Neural progenitor cell (in vitro differentiated cells): Measurements from ENCODE around the gene CEP95. TPM values are rescaled to one million over a fixed set of nuclear protein-coding genes. Genes with fewer than 3 reads are reported as not detected.
A peak's percentile ranks its signal among the peaks of the same experiment; 100 is the strongest.

ENCODE experiments used
- DNase-seq: peaks from one replicate; pipeline ENCODE4 v3.0.0-alpha.2; 2016; ENCODE audit warnings: low spot score
- H2AFZ ChIP-seq: fragments of 200-600 bp; sonication (generic); replicated peaks from 2 replicates; pipeline ENCODE4 v1.6.1; 2016; ENCODE audit warnings: antibody characterized with exemption
- H3F3A ChIP-seq: fragments of 200-600 bp; sonication (generic); 2 replicates; pipeline ENCODE4 v1.6.1; 2016; ENCODE audit warnings: antibody characterized with exemption, low read depth
- H3K27ac ChIP-seq: fragments of 200-600 bp; sonication (generic); 2 replicates; pipeline ENCODE4 v1.5.1; 2016; ENCODE audit warnings: mild to moderate bottlenecking
- H3K27me3 ChIP-seq: fragments of 200-600 bp; sonication (generic); 2 replicates; pipeline ENCODE4 v1.6.1; 2016; ENCODE audit warnings: mild to moderate bottlenecking, moderate library complexity
- H3K36me3 ChIP-seq: fragments of 200-600 bp; sonication (generic); 2 replicates; pipeline ENCODE4 v1.5.1; 2016
- H3K4me1 ChIP-seq: fragments of 200-600 bp; sonication (generic); 2 replicates; pipeline ENCODE4 v1.6.1; 2016; ENCODE audit warnings: mixed run types
- H3K4me2 ChIP-seq: fragments of 200-600 bp; sonication (generic); 2 replicates; pipeline ENCODE4 v1.6.1; 2016
- H3K4me3 ChIP-seq: fragments of 200-600 bp; sonication (generic); 2 replicates; pipeline ENCODE4 v1.5.1; 2016
- H3K79me2 ChIP-seq: fragments of 200-600 bp; sonication (generic); 2 replicates; pipeline ENCODE4 v1.6.1; 2016; ENCODE audit warnings: low read depth
- H3K9ac ChIP-seq: fragments of 200-600 bp; sonication (generic); 2 replicates; pipeline ENCODE4 v1.6.1; 2016
- H3K9me3 ChIP-seq: fragments of 200-600 bp; sonication (generic); 2 replicates; pipeline ENCODE4 v1.5.1; 2016; ENCODE audit warnings: low read depth
- H4K20me1 ChIP-seq: fragments of 200-600 bp; sonication (generic); 2 replicates; pipeline ENCODE4 v1.6.1; 2016; ENCODE audit warnings: low read depth
- H3K27ac Mint-ChIP-seq: 3 replicates; pipeline ENCODE4 v1.8.0; 2021; ENCODE audit warnings: mixed read lengths
- H3K27me3 Mint-ChIP-seq: 2 replicates; pipeline ENCODE4 v1.8.0; 2022; ENCODE audit warnings: low read depth, mild to moderate bottlenecking, inconsistent platforms, moderate library complexity, mixed read lengths; ENCODE audit not compliant: insufficient read depth
- H3K36me3 Mint-ChIP-seq: 3 replicates; pipeline ENCODE4 v1.8.0; 2021; ENCODE audit warnings: mixed read lengths
- H3K4me1 Mint-ChIP-seq: 3 replicates; pipeline ENCODE4 v1.8.0; 2021; ENCODE audit warnings: mixed read lengths
- H3K4me3 Mint-ChIP-seq: 3 replicates; pipeline ENCODE4 v1.8.0; 2021; ENCODE audit warnings: mild to moderate bottlenecking, moderate library complexity, mixed read lengths
- H3K9me3 Mint-ChIP-seq: 3 replicates; pipeline ENCODE4 v1.8.0; 2020; ENCODE audit warnings: mixed read lengths
- EZH2 ChIP-seq: fragments of 200-600 bp; sonication (generic); IDR thresholded peaks from 2 replicates; pipeline ENCODE4 v1.6.1; 2017; ENCODE audit warnings: antibody characterized with exemption, mild to moderate bottlenecking, moderate library complexity
- EZH2phosphoT487 ChIP-seq: fragments of 200-600 bp; sonication (generic); IDR thresholded peaks from 2 replicates; pipeline ENCODE4 v1.6.1; 2017; ENCODE audit warnings: antibody characterized with exemption
- total RNA-seq: library from RNA; depleted of rRNA; stranded (reverse); fragments of >200 nt; gene quantifications from 2 replicates; pipeline ENCODE4 v1.2.3, GENCODE V29; 2015; ENCODE audit warnings: low replicate concordance
- TF ChIP-seq, protein P1 (sequence below): fragments of 200-600 bp; sonication (generic); IDR thresholded peaks from 2 replicates; pipeline ENCODE4 v1.5.1; 2017; ENCODE audit warnings: antibody characterized with exemption, mild to moderate bottlenecking

The CEP95 gene
- total RNA-seq, 1 donor from 2014 or later, result 76.9 TPM

DNA sequence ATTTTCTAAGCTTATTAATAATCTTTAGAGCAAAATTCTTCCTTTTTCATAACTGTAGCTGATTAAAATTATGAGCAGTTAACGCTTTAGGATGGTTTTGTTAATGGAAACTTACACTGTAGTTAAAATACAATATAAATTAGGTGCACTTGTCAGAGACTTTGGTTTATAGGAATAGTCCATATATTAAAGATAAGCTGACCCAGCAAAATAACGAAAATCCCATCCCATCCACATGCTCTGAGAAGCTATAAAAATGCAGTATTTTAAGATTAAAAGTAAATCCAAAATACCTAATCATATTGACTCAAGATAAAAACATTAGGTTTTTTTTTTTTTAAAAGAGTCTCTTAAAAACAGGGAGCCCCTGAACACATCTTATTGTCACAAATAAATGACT is 38.0 kb downstream of the CEP95 start:
- Histone ChIP-seq H3K79me2 (no peaks in the 10 kb centered on the region), H3K27me3 (no peaks in the 10 kb centered on the region), H3F3A (peaks cover 9% of the 10 kb centered on the region), H3K4me1 (peaks cover 5% of the 10 kb centered on the region), H3K27ac (no peak overlapping the region), H3K9me3 (no peaks in the 10 kb centered on the region), H3K4me3 (no peak overlapping the region), H3K36me3 (no peaks in the 10 kb centered on the region), H3K9ac (no peak overlapping the region), H2AFZ (no peak overlapping the region), H4K20me1 (no peaks in the 10 kb centered on the region), H3K4me2 (no peak overlapping the region)
- Mint-ChIP-seq H3K4me1 (no peaks in the 10 kb centered on the region), H3K27me3 (peaks cover 2% of the 10 kb centered on the region), H3K9me3 (no peaks in the 10 kb centered on the region), H3K36me3 (peaks cover 15% of the 10 kb centered on the region), H3K4me3 (no peak overlapping the region), H3K27ac (no peak overlapping the region)
- TF ChIP-seq EZH2phosphoT487 (no peak), EZH2 (no peak)
- TF ChIP-seq, protein P1, sequence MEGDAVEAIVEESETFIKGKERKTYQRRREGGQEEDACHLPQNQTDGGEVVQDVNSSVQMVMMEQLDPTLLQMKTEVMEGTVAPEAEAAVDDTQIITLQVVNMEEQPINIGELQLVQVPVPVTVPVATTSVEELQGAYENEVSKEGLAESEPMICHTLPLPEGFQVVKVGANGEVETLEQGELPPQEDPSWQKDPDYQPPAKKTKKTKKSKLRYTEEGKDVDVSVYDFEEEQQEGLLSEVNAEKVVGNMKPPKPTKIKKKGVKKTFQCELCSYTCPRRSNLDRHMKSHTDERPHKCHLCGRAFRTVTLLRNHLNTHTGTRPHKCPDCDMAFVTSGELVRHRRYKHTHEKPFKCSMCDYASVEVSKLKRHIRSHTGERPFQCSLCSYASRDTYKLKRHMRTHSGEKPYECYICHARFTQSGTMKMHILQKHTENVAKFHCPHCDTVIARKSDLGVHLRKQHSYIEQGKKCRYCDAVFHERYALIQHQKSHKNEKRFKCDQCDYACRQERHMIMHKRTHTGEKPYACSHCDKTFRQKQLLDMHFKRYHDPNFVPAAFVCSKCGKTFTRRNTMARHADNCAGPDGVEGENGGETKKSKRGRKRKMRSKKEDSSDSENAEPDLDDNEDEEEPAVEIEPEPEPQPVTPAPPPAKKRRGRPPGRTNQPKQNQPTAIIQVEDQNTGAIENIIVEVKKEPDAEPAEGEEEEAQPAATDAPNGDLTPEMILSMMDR, result no peak
- no peak for DNase-seq

DNA sequence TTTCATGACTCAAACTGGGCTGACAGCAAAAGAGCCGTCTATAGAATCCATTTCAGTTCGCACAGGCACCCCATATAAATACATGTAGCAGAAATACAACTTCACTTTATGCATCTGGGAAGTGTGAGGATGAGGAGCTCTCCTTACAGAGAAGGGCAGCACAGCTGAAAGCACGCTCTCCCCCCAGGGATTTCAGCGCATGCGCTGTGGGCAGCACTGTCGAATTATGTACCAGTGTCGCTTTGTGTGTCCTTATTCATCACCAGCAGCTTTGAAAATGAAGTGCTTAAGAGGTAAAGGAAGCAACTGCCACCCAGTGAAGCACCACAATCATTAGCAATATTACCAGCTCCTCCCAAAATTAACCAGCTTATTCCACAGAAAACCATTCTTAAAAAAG is 39.9 kb downstream of the CEP95 start:
- no peaks in the 10 kb centered on the region for H3K4me1 Mint-ChIP-seq
- H3K36me3 Mint-ChIP-seq, result peaks cover 18% of the 10 kb centered on the region
- H3K9me3 Mint-ChIP-seq, result no peaks in the 10 kb centered on the region
- peaks cover 2% of the 10 kb centered on the region for H3K27me3 Mint-ChIP-seq
- Histone ChIP-seq H3K27ac (no peak overlapping the region), H4K20me1 (no peaks in the 10 kb centered on the region), H3K4me1 (peaks cover 5% of the 10 kb centered on the region), H3K4me3 (no peak overlapping the region), H3K9ac (no peak overlapping the region), H3K9me3 (no peaks in the 10 kb centered on the region), H2AFZ (no peak overlapping the region), H3F3A (peaks cover 9% of the 10 kb centered on the region), H3K36me3 (no peaks in the 10 kb centered on the region), H3K27me3 (no peaks in the 10 kb centered on the region), H3K4me2 (no peak overlapping the region), H3K79me2 (no peaks in the 10 kb centered on the region)
- no peak overlapping the region for H3K27ac Mint-ChIP-seq
- DNase-seq, result no peak
- TF ChIP-seq, protein P1, result no peak
- TF ChIP-seq EZH2phosphoT487, result no peak
- TF ChIP-seq EZH2, result no peak
- no peak overlapping the region for H3K4me3 Mint-ChIP-seq

DNA sequence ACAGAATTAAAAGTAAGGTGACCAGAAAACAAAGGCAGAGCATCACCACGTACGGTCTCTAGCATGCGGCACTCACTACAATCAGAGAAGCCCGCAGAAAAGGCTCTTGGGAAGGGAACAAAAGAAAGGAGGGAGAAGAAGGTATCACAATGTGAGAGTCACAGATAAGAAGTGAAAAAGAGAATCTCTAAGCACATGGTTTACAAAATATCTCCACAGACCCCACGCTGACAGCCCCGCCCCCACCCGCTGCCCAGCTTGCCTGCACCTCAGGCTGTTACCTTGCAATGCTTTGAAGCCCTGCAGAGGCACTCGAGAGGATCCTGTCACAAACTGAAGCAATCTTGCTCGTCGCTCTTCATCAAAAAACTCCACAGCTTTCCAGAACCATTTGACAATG is 40.5 kb downstream of the CEP95 start:
- no peaks in the 10 kb centered on the region for H3K9me3 ChIP-seq

More for the DNA sequence above, 40.5 kb downstream of the CEP95 start:
- Histone ChIP-seq H3K4me2 (no peak overlapping the region), H3K36me3 (no peaks in the 10 kb centered on the region), H3K27ac (no peak overlapping the region), H3K27me3 (no peaks in the 10 kb centered on the region), H2AFZ (no peak overlapping the region), H3K4me1 (peaks cover 5% of the 10 kb centered on the region), H4K20me1 (no peaks in the 10 kb centered on the region), H3K79me2 (no peaks in the 10 kb centered on the region), H3F3A (peaks cover 3% of the 10 kb centered on the region), H3K9ac (no peak overlapping the region), H3K4me3 (no peak overlapping the region)
- Mint-ChIP-seq H3K36me3 (peaks cover 17% of the 10 kb centered on the region), H3K27ac (no peak overlapping the region), H3K9me3 (no peaks in the 10 kb centered on the region), H3K27me3 (peaks cover 2% of the 10 kb centered on the region), H3K4me3 (no peak overlapping the region), H3K4me1 (no peaks in the 10 kb centered on the region)
- DNase-seq, result peak; percentile 14
- TF ChIP-seq EZH2, result no peak
- TF ChIP-seq, protein P1, result peak; percentile 9
